ENCODE results near the gene RBP3. TPM values are rescaled to one million over a fixed set of nuclear protein-coding genes. Genes with fewer than 3 reads are reported as not detected.

RBP3 gene
- total RNA-seq, 1 donor from 2014 or later = not detected

DNA sequence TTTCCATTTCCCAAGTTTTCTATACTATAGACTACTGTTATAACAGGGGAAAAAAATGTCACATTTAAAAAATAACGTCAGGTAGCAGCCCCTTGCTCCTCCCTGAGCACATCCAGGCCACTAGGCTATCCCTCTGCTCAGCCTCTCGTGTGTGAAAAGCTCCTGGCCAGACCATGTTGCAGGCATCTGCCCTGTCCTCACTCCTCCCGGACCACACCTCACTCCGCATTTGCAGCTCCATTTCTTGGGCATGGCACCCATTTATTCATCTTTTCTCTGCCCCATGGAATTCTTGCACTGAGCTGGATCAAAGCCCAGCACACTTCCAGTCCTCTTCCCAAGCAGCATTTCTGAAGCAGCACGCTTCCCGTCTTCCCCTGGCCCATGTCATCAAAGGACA lies 27.4 kb upstream of the RBP3 start:
- Histone ChIP-seq H3K27me3 (ENCODE audit: control insufficient read depth, insufficient read depth, low read length) (peaks cover 12% of the 10 kb centered on the region), H3K4me3 (ENCODE audit: low read depth, low read length) (no peak overlapping the region), H3K36me3 (ENCODE audit: control insufficient read depth, insufficient read depth, low read length) (no peaks in the 10 kb centered on the region)
- no peak for DNase-seq (ENCODE audit: low read depth)
- TF ChIP-seq, protein P1, sequence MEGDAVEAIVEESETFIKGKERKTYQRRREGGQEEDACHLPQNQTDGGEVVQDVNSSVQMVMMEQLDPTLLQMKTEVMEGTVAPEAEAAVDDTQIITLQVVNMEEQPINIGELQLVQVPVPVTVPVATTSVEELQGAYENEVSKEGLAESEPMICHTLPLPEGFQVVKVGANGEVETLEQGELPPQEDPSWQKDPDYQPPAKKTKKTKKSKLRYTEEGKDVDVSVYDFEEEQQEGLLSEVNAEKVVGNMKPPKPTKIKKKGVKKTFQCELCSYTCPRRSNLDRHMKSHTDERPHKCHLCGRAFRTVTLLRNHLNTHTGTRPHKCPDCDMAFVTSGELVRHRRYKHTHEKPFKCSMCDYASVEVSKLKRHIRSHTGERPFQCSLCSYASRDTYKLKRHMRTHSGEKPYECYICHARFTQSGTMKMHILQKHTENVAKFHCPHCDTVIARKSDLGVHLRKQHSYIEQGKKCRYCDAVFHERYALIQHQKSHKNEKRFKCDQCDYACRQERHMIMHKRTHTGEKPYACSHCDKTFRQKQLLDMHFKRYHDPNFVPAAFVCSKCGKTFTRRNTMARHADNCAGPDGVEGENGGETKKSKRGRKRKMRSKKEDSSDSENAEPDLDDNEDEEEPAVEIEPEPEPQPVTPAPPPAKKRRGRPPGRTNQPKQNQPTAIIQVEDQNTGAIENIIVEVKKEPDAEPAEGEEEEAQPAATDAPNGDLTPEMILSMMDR (IDR thresholded peaks at IDR 0.05; ENCODE audit: insufficient read depth, low read length, poor library complexity, severe bottlenecking) = no peak

DNA sequence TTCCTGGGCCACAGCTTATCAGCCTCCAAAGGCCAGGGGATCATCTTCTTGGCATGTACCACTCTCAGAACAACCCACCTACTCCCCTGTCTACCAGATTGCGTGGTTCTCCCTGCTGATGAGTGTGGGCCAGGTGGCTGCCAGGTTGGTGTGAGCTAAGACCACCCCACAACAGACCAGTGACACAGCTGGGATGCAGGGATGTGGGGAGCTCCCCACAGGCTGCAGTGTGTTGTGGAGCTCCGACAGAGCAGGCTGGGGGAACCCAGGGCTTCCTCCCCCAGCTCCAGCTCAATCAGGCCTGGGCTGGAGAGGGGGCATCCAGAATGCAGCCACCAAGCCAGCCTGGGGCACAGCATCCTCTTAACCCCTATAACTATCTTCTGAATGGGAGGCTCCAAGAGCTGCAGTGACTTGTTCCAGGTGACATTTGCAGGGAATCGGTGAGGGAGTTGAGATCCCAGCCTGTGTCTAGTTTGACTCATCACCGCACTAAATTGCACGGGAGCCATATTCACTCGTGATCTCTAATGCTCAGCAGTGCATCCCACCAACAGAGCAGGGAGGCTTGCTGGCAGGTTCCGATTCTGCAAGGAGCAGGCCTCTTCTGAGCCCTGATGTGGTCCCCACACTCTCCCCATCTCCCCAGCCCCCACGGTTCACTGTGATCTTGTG lies 26.5 kb upstream of the RBP3 start:
- TF ChIP-seq, protein P1 (IDR thresholded peaks at IDR 0.05; ENCODE audit: insufficient read depth, low read length, poor library complexity, severe bottlenecking) = no peak

DNA sequence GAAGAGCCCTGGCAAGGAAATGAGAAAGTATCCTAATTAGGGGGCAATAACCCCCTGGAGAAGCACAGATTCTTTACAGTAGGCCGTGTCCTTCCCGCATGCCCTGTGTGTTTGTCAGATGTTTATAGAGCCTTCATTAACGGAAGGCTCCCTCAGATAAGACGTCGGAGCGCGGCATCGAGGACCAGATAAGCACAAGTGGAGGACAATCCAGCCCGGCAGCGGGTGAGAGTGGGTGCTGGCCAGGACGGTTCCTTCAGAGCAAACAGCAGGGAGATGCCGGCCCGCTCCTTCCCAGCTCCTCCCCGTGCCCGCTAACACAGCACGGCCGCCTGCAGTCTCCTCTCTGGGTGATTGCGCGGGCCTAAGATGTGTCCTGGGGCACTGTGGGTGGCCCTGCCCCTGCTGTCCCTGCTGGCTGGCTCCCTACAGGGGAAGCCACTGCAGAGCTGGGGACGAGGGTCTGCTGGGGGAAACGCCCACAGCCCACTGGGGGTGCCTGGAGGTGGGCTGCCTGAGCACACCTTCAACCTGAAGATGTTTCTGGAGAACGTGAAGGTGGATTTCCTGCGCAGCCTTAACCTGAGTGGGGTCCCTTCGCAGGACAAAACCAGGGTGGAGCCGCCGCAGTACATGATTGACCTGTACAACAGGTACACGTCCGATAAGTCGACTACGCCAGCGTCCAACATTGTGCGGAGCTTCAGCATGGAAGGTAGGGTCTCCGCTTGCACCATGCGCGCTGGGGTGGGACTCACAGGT lies 25.7 kb upstream of the RBP3 start, which contains the start of gene GDF2:
Gene GDF2 (plus strand): TSS at position 155 of the 762 bp plus-strand sequence. CDS start 215 bp downstream, at position 370.
- DNase-seq (ENCODE audit: low read depth) = no peak
- Histone ChIP-seq H3K4me3 (ENCODE audit: low read depth, low read length) (no peak within 1 kb of the TSS), H3K36me3 (ENCODE audit: control insufficient read depth, insufficient read depth, low read length) (no peaks in the 10 kb centered on the region), H3K27me3 (ENCODE audit: control insufficient read depth, insufficient read depth, low read length) (peaks cover 7% of the 10 kb centered on the region)
- TF ChIP-seq, protein P1 (IDR thresholded peaks at IDR 0.05; ENCODE audit: insufficient read depth, low read length, poor library complexity, severe bottlenecking) = no peak

More for the DNA sequence above, 26.5 kb upstream of the RBP3 start:
- Histone ChIP-seq H3K4me3 (ENCODE audit: low read depth, low read length) (no peak overlapping the region), H3K36me3 (ENCODE audit: control insufficient read depth, insufficient read depth, low read length) (no peaks in the 10 kb centered on the region), H3K27me3 (ENCODE audit: control insufficient read depth, insufficient read depth, low read length) (peaks cover 12% of the 10 kb centered on the region)
- DNase-seq (ENCODE audit: low read depth) = no peak

DNA sequence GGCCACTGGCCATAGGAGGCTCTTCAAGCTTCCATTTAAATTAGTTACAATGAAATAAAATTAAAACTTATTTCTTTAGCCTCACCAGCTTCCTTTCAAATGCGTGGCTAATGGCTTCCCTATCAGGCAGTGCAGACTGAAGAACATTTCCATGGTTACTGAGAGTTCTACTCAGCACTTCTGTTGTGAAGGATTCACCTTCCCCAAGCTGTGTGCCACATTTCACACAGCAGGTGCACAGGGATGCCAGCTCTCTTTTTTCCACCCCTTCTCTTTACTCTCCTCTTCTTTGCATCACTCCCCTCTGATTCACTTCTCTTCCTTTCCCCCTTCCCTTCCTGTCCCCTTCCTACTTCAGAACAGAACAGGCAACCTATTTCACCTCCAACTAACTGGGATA lies 25.1 kb upstream of the RBP3 start:
- Histone ChIP-seq H3K4me3 (ENCODE audit: low read depth, low read length) (no peak overlapping the region), H3K27me3 (ENCODE audit: control insufficient read depth, insufficient read depth, low read length) (peaks cover 7% of the 10 kb centered on the region), H3K36me3 (ENCODE audit: control insufficient read depth, insufficient read depth, low read length) (no peaks in the 10 kb centered on the region)
- no peak for DNase-seq (ENCODE audit: low read depth)
- TF ChIP-seq, protein P1 (IDR thresholded peaks at IDR 0.05; ENCODE audit: insufficient read depth, low read length, poor library complexity, severe bottlenecking) = no peak

DNA sequence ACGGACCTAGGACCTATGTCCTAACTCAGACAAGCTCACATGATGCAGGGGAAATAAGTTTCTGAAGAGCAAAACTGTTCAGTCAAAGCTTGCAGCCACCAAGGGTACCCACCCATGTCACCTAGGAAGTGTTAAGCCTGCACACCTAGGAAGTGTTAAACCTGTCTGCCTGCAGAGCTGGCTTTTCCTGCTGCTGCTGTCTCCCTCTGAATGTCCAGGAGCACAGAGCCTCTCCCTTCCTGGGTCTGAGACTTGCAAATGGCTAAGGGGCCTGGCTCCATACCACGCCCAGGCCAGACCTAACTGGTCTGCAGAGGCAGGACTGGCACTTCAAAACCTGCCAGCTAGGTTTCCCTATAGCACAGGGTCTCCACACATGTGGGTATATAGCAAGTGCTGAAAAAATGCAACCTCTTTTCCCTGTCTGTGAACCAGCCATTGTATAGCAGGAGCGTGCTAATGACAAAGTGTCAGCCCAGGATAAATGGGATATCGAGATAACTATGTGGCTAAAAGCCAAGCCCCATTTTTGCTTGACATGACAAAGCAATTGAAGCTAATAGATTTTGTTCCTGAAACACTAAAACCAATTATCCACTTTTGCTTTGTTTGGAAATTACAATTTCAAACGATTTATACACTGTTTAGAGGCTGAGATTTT lies 24.4 kb upstream of the RBP3 start:
- Histone ChIP-seq H3K27me3 (ENCODE audit: control insufficient read depth, insufficient read depth, low read length) (peaks cover 7% of the 10 kb centered on the region), H3K4me3 (ENCODE audit: low read depth, low read length) (no peak overlapping the region), H3K36me3 (ENCODE audit: control insufficient read depth, insufficient read depth, low read length) (no peaks in the 10 kb centered on the region)
- DNase-seq (ENCODE audit: low read depth) = no peak
- TF ChIP-seq, protein P1 (IDR thresholded peaks at IDR 0.05; ENCODE audit: insufficient read depth, low read length, poor library complexity, severe bottlenecking) = no peak

All from kidney epithelial cell (primary cell).